GM20431 (cell line): Measurements from ENCODE around the gene SLC25A43.
"Not testable (repeated sequence)": the region's sequence is repeated elsewhere in the genome, so short reads cannot be mapped to it uniquely, and the experiment has no call there.

Source experiments
- in situ Hi-C: fragments of 300-500 bp; cut with MseI, MboI; formaldehyde crosslinking; loops from one replicate; pipeline ENCODE4 v1.15.0; 2020; ENCODE audit warnings: low sequenced_read_pairs; ENCODE audit not compliant: unreplicated experiment

Gene SLC25A43

DNA sequence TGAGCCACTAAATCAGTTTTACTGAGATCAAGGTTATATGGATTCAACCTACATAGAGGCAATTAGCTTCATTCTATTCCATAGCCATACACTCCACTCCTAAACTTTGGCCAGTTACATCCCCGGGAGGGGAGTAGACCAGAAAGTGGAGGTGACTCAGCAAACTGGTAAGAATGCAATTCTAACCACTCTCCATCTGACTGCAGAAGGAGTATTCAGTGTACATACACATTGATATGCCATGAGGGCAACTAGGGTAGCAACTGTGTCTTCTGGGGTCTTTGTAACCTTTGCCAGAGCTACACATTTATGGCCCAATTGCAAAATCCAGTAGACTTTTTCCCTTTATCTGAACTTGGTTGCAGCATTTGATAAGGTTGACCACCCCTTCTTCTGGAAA is 7.6 kb downstream of the SLC25A43 start:
- in situ Hi-C loops: no loop called here

DNA sequence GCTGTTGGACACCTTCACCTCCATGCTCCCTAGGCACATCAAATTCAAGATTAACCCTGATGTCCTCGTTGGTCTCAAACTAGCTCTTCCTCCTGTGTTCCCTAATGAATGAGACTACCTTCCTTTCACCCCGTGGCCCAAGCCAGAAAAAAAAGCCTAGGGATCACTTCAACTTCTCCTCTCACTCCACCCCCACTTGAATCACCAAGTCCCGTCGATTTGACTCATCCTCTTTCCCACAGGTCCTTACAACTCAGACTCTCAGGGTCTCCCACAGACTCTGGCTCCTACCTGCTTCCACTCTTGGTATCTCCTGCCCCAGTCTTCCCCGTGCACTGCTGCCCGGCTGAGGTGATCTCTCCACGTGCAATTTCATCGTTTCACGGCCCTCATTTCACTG is 8.5 kb downstream of the SLC25A43 start:
- in situ Hi-C loops: no loop called here

DNA sequence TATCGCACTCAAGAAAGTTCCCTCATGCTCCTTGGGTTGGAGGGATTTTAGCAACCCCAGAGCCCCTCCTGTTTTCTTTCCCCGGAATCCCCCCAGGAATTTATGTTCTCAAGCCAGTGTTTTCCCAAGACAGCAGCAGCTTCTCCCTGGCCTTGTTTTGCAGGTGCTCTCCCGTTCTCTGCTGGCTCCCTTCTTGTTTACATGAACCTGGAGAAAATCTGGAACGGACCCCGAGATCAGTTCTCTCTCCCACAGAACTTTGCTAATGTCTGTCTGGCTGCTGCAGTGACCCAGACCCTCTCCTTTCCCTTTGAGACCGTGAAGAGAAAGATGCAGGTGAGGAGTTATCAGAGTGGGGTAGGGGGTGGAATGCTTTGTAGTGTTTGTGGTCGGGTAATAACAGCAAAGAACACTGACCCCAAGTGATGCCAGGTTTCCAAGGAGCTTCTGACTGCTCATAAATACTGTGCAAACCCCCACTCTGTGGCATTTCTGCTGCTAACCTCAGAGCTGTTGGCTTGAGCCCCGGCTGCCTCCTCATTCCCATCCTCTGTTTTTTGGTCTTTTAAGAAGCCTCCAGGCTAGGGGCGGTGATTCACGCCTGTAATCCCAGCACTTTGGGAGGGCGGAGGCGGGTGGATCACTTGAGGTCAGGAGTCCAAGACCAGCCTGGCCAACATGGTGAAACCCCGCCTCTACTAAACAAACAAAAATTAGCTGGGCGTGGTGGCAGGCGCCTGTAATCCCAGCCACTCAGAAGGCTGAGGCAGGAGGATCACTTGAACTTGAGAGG is 11.1 kb downstream of the SLC25A43 start:
- in situ Hi-C loops: no loop called here

DNA sequence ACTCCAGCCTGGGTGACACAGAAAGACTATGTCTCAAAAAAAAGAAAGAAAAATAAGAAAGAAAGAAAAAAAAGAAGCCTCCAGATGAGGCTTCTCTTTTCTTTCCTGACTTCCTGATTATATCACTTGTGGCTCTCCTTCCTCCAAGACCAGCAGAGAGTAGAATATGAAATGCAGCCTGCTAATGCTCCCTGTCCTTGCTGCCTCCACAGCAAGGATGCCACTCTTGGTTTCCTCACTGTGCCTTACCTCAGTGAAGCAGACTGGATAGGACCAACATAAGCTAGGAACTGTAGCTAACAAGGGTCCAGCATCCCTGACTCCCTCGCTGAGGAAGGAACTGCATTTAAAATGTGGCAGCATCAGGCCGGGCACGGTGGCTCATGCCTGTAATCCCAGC is 11.7 kb downstream of the SLC25A43 start:
- in situ Hi-C loops: no loop called here

DNA sequence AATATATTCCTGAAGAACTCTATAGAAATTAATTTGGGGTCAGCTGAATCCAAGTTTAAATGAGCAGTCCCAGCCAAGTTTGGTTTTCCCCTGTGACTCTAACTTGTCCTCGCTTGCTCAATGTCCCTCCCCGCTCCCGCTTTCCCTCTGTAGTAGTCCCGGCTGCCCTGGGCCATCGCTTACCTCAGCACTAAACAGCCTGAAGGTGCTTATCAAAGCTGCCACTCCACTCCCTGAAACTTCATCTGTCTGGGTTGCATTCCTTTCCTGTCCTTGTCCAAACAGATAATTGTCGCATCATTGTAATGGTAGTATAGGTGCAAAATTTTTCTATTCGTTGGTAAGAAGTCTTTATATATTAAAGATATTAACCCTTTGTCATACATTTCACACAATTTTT is 12.8 kb downstream of the SLC25A43 start:
- in situ Hi-C loops: no loop called here

DNA sequence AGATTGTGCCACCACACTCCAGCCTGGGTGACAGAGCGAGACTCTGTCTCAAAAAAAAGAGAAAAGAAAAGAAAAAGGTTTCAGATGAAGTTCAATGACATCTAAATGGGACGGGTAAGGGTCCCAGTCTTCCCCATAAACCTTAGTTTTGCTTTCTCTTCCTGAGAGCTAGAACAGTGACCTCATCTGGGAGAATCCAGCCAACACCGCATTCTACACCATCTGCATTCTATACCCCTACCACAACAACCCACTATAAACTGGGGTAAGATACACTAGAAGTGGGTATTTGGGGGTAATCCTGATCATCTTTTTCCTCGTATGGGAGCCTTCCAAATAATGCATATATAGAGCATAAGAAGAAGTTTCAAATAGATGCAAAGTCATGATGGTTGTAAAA is 18.2 kb downstream of the SLC25A43 start:
- in situ Hi-C loops: no loop called here

DNA sequence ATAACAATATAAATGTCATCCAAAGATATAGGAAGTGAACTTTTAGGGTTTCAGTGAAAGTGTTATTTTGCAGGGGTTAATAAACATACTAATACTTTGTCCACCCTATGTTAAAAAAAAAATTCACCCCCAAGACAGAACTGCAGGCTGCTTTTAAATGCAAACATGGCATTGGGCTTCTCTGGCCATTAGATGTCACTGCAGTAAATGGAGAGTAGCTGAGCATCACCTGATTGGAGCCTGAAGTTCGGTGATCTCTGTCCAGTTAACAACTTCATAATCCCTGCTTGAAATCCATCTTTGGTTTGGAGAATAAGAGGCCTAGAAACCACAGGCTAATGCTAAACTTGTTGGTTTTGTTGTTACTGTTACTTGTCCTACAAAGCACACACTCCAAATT is 18.7 kb downstream of the SLC25A43 start:
- in situ Hi-C loops: no loop called here

DNA sequence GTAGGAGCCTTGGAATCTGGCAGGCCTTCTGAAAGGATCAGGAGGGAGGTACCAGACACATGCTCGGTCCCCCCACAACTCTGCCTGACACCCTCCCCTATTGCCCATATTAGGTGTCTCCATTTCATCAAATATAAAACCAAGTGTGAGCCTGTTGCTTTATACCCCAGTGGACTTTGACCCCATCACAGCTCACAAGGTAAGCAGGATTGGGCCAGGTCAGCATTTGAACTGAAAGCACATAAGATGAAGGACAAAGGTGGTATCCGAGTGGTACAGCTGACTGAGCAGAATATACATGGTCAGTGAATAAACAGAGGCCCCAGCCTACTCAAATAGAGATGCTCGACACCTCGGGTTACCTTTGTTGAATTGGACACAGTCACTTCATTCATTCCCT is 20.0 kb downstream of the SLC25A43 start:
- in situ Hi-C loops: no loop called here

DNA sequence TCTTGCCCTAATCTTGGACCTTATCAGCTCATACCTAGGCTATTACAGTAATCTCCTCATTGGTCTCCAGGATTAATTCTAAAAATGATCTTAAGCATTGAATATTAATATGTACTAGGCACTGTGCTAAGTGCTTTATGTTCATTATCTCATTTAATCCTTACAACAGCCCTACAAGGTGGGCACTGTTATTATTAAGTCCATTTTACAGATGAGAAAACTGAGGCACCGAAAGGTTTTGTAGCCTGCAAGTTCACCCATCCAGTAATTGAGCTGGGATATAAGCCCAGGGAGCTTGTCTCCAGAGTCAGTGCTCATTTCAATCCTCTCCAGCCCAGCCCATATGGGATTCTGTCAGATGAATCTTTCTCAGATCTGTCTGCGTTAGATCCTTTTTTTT is 20.8 kb downstream of the SLC25A43 start:
- in situ Hi-C loops: no loop called here

DNA sequence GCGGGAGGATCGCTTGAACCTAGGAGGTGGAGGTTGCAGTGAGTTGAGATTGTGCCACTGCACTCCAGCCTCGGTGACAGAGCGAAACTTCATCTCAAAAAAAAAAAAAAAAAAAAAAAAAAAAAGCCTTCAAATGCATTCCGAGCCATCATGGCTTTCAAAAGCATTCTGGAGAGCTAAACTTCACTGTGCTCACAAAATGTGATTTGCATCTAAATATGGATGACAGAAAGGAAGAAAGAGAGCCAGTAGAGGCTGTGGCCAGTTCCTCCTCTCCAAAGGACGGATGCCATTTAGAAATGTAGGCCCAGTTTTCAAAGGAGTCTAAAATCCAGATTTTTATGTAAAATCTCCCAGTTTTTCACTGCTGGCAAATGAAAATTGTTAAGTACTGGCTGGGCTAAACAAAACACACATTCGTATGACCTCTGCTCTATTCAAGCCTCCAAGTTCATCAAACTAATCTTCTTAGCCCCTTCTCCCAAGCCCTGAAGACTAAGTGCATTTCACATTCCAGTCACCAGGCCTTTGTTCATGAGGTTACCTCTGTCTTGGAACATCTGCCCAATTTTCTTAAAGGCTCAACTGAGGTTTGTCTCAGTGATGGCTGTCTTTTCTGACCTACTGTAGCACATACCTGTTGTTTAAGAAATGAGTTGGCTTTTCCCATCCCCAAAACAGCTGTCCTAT is 22.0 kb downstream of the SLC25A43 start:
- in situ Hi-C loops: no loop called here

DNA sequence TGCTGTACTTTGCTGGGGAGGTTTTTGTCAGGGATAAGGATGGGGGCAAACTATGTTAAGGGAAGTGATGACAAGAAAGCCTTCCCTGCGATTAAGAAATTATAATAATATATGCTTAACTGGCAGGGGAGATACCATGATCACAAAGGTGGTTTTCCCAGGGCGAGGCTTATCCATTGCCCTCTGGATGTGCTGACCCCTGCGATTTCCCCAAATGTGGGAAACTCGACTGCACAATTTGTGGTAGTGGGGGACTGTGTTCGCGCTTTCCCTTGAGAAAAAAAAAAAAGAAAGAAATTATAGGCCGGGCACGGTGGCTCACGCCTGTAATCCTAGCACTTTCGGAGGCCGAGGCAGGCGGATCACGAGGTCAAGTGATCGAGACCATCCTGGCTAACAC is 24.5 kb downstream of the SLC25A43 start:
- in situ Hi-C loops: no loop called here

DNA sequence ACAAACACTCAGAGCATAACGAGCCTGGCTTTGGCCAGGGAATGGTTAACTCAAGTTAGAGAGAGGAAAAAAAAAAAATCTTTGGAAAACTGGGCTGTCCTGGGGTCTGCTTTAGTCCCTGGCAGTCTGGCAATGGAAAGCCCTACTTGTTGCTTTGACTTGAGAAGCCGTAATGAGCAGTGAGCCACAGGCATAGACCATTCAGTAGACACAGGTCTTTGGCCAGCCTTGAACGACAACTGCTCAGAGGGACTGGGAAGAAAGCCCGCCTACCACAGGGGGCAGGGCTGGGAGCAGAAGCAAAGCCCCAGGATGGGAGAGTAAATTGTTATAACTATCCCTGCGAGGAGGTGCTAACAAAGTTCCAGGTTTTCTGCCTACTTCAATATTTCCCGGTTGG is 25.9 kb downstream of the SLC25A43 start:
- in situ Hi-C loops: no loop called here

DNA sequence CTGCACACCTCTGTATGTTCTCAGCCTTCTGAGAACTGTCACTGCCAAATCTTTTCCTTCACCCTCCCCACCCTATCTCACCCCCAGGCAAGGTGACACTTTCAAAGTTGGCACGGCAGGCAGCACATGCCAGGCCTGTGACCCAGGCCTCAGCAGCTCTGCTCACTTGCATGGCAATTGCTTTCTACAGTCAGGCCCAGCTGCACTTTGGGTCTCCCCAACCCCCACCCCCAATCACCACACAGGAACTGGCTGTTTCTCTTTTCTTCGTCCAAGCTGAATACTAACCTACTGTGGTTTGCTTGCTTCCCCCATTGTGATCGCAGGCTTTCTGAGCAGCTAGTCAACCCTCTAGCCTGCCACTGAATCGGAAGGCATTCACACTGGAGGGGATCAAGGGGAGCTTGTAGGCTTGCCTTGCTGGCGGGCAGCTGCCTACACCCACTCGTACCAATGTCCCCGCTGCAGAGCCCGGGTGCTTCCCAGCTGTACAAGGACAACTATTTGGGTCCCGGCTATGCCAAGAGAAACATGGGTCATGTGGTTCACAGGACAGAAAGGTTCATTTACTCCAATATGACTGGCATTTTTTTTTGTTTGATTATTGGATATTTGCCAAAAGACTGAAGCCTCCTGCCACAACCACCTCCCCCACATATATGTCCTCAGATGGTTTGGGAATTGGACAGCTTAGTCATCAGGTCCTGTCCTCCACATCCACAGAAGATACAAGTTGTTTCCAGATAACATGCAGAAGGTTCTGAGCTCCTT is 28.1 kb downstream of the SLC25A43 start:
- in situ Hi-C loops: no loop called here

DNA sequence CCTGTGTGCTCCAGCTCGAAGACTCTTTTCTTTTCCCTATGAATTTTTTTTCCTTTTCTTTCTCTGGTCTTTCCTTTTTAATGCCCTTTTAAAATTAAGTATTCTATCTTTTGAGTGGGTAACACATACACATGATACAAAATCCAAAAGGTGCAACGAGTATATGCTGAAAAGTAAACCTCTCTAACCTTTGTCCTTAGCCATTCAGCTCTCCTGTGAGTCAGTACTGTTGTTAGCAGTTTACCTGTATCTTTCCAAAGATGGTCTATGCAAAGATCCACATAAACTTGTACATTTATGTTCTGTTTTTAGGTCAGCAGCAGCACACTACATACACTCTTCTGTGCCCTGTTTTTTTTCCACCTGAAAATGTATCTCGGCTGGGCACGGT is 28.7 kb downstream of the SLC25A43 start:
- in situ Hi-C loops: no loop called here

DNA sequence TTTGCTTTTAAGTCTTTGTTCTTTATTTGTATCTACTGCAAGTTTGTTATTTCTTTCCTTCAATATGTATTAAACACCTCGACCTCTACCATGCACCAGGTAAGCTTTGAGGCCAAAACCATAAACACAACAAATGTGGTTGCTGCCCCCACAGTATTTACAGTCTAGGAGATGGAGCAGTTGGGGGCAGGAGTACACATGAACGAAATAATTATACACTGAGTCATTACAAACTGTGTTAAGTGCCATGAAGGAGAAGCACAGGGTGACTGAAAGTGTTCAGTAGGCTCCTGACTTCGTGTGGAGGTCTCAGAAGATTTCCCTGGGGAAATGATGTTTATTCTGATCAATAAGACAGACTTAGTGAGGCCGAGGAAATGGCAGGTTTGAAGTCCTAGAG is 30.3 kb downstream of the SLC25A43 start:
- in situ Hi-C loops: no loop called here

DNA sequence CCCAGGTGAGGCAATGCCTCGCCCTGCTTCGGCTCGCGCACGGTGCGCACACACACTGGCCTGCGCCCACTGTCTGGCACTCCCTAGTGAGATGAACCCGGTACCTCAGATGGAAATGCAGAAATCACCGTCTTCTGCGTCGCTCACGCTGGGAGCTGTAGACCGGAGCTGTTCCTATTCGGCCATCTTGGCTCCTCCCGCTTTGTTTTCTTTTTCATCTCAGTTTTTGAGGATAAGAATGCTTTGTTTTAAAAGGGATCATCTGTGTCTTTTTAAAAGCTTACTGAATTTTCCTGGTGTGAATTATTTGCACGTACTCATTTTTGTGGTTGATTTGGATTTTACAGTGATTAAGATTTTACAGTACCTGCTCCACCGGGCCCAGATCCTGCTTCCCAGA is 42.2 kb downstream of the SLC25A43 start:
- in situ Hi-C loops: not testable (repeated sequence)

DNA sequence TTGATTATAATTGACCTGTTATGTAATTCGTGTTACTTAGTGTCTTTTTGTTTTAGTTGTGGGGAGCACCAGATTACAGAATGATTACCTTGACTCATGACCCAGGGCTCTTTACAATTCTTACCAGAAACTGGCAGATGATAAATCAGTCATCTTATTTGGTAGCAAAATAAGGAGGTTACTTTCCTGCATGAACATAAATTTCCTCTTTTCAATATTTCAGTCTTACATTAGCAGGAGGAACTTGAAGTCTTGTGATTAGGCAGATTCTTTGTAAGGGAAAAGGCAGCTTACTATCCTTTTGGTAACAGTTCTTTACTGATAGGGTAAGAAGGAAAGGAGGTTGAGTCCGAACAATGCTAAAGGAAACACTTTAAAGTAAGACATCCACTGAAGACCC is 43.1 kb downstream of the SLC25A43 start:
- in situ Hi-C loops: no loop called here

DNA sequence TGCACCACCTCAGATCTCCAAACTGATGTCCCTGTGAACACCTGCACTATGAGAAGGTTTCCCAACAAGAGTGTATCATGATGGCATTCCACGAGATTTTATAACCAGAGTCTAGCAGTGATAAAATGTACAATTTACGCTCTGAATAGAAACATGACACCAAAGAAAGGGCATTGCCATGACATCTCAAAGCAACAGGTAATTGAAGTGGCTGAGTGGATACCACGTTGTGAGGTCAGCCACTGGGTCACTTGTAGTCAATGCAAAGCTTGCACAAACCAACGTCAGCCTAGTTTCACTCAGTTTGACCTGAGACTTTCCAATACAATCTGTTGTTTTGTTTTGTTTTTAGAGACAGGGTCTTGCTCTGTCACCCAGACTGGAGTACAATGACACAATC is 54.1 kb downstream of the SLC25A43 start:
- in situ Hi-C loops: no loop called here

DNA sequence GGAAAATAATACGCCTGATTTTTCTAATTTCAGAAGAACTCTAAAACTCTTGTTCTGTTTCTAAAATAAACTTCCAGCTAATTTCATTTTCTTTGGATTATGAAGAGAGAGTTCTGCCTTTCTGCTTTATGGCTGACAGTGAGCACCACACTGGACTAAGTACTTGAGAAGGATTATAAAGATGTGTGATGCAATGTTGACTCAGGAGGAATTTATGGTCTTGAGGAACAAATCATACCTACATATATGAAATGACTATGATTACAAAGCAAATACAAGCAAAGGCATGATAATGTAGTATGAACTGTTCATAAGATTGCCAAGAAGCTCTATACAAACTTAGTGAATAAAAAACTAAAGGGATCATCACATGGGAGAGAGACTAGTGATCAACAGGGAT is 56.1 kb downstream of the SLC25A43 start:
- in situ Hi-C loops: no loop called here

DNA sequence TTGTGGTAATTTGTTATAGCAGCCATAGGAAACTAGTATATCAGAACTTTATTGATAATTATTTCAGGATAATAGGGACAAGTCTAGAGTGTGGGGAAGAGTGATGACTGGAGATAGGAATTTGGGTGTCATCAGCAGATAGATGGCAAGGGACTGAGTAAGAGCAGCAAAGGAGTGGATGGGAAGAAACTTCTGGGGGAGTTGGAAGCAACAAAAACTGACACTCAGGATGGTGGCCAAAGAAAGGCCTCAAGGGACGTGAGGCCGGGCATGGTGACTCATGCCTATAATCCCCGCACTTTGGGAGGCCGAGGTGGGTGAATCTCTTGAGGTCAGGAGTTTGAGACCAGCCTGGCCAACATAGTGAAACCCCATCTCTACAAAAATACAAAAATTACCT is 60.0 kb downstream of the SLC25A43 start:
- in situ Hi-C loops: no loop called here

DNA sequence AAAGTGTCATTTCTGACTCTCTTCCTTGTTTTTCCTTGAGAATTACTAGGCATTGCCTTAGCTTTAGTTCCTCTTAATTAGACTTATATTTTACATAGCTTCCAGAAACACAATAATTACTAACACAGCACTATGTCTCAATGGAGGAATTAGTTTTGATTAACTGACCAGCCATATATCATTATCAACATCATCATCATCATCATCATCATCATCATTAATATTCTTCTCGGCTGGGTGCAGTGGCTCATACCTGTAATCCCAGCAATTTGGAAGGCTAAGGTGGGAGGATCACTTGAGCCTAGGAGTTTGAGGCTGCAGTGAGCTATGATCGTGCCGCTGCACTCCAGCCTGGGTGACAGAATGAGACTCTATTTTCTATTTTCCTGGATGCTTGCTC is 66.4 kb downstream of the SLC25A43 start:
- in situ Hi-C loops: no loop called here
